ENCODE results near the gene ZNF580.

DNA sequence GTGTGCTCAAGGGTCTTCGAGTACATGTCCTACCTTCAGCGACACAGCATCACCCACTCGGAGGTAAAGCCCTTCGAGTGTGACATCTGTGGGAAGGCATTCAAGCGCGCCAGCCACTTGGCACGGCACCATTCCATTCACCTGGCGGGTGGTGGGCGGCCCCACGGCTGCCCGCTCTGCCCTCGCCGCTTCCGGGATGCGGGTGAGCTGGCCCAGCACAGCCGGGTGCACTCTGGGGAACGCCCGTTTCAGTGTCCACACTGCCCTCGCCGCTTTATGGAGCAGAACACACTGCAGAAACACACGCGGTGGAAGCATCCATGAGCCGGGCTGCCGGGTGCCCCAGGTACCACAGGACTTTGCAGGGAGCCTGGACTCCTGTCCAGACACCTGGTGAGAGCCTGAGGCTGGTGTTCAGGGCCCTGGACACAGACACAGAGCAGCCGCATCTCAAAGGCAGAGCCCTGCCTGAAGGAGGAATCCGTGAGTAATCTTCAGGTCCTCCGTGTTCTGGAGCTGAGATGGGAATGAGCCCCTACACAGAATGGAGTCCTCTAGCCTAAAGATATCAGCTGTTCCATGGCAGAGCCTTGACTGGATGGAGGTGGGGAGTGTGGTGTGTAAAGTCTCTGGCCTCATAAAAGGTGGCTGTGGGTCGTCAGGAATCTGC, 4.2 kb downstream of the ZNF580 start:
- TF ChIP-seq, protein P1, sequence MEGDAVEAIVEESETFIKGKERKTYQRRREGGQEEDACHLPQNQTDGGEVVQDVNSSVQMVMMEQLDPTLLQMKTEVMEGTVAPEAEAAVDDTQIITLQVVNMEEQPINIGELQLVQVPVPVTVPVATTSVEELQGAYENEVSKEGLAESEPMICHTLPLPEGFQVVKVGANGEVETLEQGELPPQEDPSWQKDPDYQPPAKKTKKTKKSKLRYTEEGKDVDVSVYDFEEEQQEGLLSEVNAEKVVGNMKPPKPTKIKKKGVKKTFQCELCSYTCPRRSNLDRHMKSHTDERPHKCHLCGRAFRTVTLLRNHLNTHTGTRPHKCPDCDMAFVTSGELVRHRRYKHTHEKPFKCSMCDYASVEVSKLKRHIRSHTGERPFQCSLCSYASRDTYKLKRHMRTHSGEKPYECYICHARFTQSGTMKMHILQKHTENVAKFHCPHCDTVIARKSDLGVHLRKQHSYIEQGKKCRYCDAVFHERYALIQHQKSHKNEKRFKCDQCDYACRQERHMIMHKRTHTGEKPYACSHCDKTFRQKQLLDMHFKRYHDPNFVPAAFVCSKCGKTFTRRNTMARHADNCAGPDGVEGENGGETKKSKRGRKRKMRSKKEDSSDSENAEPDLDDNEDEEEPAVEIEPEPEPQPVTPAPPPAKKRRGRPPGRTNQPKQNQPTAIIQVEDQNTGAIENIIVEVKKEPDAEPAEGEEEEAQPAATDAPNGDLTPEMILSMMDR (IDR thresholded peaks at IDR 0.05) = no peak
- no peak for TF ChIP-seq POLR2A (IDR thresholded peaks at IDR 0.05)

Measured in uterus (tissue), 2 donors.